ENCODE results near the gene FAM83G.

DNA sequence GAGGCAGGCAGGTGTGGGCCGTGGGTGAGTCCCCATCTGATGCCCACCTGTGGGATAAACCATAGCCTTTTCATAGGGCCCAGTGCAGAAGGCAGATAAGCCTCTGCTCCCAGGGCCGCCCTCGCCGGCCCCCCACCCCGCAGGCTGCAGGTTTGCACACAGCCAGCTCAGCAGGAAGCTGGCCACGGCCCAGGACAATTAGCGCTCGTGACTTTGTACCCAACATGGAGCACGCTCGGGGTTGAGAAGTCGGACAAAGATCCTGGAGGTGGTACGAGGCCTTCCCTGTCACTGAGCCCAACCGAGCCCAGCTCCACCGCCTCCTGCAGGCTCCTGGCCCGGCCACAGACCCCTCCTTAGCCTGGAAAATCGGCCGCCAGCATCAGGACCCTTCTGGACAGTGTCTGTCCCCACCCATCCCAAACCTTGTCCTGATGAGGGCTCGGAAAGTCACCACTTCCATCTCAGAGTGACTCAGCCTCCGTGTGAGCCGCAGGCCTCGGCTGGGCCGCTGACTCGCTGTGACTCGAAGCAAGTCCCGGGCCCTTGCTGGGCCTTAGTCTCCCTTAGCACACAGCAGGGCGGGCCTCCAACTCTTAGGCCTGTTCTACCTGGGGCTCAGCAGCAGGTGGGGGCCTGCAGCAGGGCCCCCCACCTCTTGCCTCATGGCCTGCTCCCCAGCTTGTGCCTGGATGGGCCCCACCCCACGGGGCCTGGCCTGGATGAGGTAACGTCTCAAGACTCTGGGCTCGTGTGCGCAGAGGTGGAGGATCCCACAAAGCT, 22.7 kb downstream of the FAM83G start:
- TF ChIP-seq, protein P1, sequence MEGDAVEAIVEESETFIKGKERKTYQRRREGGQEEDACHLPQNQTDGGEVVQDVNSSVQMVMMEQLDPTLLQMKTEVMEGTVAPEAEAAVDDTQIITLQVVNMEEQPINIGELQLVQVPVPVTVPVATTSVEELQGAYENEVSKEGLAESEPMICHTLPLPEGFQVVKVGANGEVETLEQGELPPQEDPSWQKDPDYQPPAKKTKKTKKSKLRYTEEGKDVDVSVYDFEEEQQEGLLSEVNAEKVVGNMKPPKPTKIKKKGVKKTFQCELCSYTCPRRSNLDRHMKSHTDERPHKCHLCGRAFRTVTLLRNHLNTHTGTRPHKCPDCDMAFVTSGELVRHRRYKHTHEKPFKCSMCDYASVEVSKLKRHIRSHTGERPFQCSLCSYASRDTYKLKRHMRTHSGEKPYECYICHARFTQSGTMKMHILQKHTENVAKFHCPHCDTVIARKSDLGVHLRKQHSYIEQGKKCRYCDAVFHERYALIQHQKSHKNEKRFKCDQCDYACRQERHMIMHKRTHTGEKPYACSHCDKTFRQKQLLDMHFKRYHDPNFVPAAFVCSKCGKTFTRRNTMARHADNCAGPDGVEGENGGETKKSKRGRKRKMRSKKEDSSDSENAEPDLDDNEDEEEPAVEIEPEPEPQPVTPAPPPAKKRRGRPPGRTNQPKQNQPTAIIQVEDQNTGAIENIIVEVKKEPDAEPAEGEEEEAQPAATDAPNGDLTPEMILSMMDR (IDR thresholded peaks at IDR 0.05; ENCODE audit: insufficient read depth, low read depth, low read length): no peak
- no peak for TF ChIP-seq EZH2 (IDR thresholded peaks at IDR 0.05; ENCODE audit: insufficient read depth, low read length)

Measured in astrocyte (in vitro differentiated cells and primary cell).